Measurements from ENCODE around the gene TADA2A. TPM values are rescaled to one million over a fixed set of nuclear protein-coding genes. Genes with fewer than 3 reads are reported as not detected.
A peak's percentile ranks its signal among the peaks of the same experiment; 100 is the strongest.
"Not testable (repeated sequence)": the region's sequence is repeated elsewhere in the genome, so short reads cannot be mapped to it uniquely, and the experiment has no call there.

Gene TADA2A
- polyA plus RNA-seq, 1 donor (not counting 4 experiments of a cell fraction or from before 2014, with no cell fraction given), result 13.8 TPM

DNA sequence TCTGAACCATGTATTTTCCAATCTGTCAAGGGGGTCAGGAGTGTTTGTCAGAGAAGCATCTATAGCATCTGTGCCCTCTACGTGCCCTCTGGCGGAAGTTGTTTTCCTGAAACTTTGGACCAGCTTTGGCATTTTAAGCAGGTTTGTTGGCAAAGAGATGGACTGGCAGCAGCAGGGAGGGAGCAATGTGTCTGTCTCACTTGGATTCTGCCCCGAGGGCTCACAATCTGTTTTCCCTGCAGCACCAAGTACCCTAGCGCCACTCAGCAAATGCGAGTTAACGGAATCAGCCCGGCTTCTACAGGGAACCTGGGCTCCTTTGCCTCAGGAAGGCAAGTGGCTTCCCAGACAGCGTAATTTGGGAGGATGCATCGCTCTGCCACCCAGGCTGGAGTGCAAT lies 100.4 kb downstream of the TADA2A start:
- Histone ChIP-seq H3K9me1 (ENCODE audit: control insufficient read depth, extremely low read depth, insufficient read depth, low read length) (no peaks in the 10 kb centered on the region), H4K20me1 (ENCODE audit: control insufficient read depth, extremely low read depth, insufficient read depth, low read length) (peaks cover 30% of the 10 kb centered on the region), H3K4me3 (ENCODE audit: control insufficient read depth in 2 of 3, extremely low read depth in 1 of 3, insufficient read depth in 2 of 3, low read depth in 1 of 3, low read length in 3 of 3) (no peak overlapping the region), H3K9me3 (ENCODE audit: control insufficient read depth, low read depth, low read length) (no peaks in the 10 kb centered on the region), H3K36me3 (ENCODE audit: control insufficient read depth in 2 of 2, extremely low read depth in 1 of 2, insufficient read depth in 2 of 2, low read length in 2 of 2) (peaks cover 31 to 50% of the 10 kb centered on the region in 2 experiments), H3K9ac (ENCODE audit: control insufficient read depth, extremely low read depth, insufficient read depth, low read length) (peak overlapping the region; percentile 38), H2AFZ (ENCODE audit: control insufficient read depth, low read length) (no peak overlapping the region), H3K27ac (ENCODE audit: control insufficient read depth, insufficient read depth, low read length) (peak overlapping the region; percentile 29), H3K79me2 (ENCODE audit: control insufficient read depth, insufficient read depth, low read length) (peaks cover 92% of the 10 kb centered on the region), H3K4me2 (ENCODE audit: control insufficient read depth, extremely low read depth, insufficient read depth, low read depth, low read length) (peak overlapping the region; percentile 25), H3K27me3 (ENCODE audit: control insufficient read depth, extremely low read depth, insufficient read depth, low read length) (no peaks in the 10 kb centered on the region), H3K4me1 (ENCODE audit: control insufficient read depth, extremely low read depth, insufficient read depth, low read length) (peaks cover 10% of the 10 kb centered on the region)
- dilution Hi-C loops (cut with MboI; ENCODE audit: extremely low pct_ligation_motif_present, low sequenced_read_pairs), result no loop called here
- no peak for FAIRE-seq
- no peak for DNase-seq (ENCODE audit: low read depth, low spot score)
- TF ChIP-seq, protein P1, sequence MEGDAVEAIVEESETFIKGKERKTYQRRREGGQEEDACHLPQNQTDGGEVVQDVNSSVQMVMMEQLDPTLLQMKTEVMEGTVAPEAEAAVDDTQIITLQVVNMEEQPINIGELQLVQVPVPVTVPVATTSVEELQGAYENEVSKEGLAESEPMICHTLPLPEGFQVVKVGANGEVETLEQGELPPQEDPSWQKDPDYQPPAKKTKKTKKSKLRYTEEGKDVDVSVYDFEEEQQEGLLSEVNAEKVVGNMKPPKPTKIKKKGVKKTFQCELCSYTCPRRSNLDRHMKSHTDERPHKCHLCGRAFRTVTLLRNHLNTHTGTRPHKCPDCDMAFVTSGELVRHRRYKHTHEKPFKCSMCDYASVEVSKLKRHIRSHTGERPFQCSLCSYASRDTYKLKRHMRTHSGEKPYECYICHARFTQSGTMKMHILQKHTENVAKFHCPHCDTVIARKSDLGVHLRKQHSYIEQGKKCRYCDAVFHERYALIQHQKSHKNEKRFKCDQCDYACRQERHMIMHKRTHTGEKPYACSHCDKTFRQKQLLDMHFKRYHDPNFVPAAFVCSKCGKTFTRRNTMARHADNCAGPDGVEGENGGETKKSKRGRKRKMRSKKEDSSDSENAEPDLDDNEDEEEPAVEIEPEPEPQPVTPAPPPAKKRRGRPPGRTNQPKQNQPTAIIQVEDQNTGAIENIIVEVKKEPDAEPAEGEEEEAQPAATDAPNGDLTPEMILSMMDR (optimal IDR thresholded peaks at IDR 0.05 in 1 of 3, IDR thresholded peaks at IDR 0.05 in 1 of 3, conservative IDR thresholded peaks at IDR 0.05 in 1 of 3; ENCODE audit: extremely low read depth in 1 of 3, insufficient read depth in 2 of 3, low read length in 3 of 3), result no peak
- no peak for TF ChIP-seq EZH2 (IDR thresholded peaks at IDR 0.05; ENCODE audit: low read length)

DNA sequence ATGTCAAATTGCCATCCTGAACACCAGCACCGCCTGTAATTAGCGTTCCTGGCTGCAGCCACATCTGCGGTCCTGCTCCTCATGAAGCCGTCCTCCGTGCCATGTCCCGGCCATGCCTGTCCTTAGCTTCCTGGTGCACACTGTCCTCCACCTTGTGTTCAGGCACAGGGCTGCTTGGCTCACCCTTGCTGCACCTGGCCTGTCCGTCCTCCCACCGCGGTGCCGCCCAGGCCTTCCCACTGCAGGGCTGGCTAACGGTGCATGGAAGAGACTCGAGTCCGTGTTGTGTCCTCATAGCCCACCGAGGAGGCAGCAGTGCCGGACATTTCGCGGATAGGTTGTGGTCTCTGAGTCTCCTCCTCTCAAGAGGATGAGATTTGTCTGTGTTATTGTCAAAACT lies 103.4 kb downstream of the TADA2A start:
- H4K20me1 ChIP-seq (ENCODE audit: control insufficient read depth, extremely low read depth, insufficient read depth, low read length), result peaks cover 38% of the 10 kb centered on the region
- H3K4me3 ChIP-seq (ENCODE audit: control insufficient read depth in 2 of 3, extremely low read depth in 1 of 3, insufficient read depth in 2 of 3, low read depth in 1 of 3, low read length in 3 of 3), result no peak overlapping the region
- no peaks in the 10 kb centered on the region for H3K27me3 ChIP-seq (ENCODE audit: control insufficient read depth, extremely low read depth, insufficient read depth, low read length)
- no peak overlapping the region for H3K9ac ChIP-seq (ENCODE audit: control insufficient read depth, extremely low read depth, insufficient read depth, low read length)
- no peak overlapping the region for H3K27ac ChIP-seq (ENCODE audit: control insufficient read depth, insufficient read depth, low read length)
- peaks cover 10% of the 10 kb centered on the region for H3K4me1 ChIP-seq (ENCODE audit: control insufficient read depth, extremely low read depth, insufficient read depth, low read length)
- H3K36me3 ChIP-seq (ENCODE audit: control insufficient read depth in 2 of 2, extremely low read depth in 1 of 2, insufficient read depth in 2 of 2, low read length in 2 of 2), result peaks cover 33 to 54% of the 10 kb centered on the region in 2 experiments
- H3K9me1 ChIP-seq (ENCODE audit: control insufficient read depth, extremely low read depth, insufficient read depth, low read length), result no peaks in the 10 kb centered on the region
- H3K79me2 ChIP-seq (ENCODE audit: control insufficient read depth, insufficient read depth, low read length), result peaks cover 79% of the 10 kb centered on the region
- H3K4me2 ChIP-seq (ENCODE audit: control insufficient read depth, extremely low read depth, insufficient read depth, low read depth, low read length), result no peak overlapping the region
- H3K9me3 ChIP-seq (ENCODE audit: control insufficient read depth, low read depth, low read length), result no peaks in the 10 kb centered on the region
- no peak for TF ChIP-seq EZH2 (IDR thresholded peaks at IDR 0.05; ENCODE audit: low read length)
- TF ChIP-seq, protein P1 (optimal IDR thresholded peaks at IDR 0.05 in 1 of 3, IDR thresholded peaks at IDR 0.05 in 1 of 3, conservative IDR thresholded peaks at IDR 0.05 in 1 of 3; ENCODE audit: extremely low read depth in 1 of 3, insufficient read depth in 2 of 3, low read length in 3 of 3), result no peak
- no peak for DNase-seq (ENCODE audit: low read depth, low spot score)
- no peak for FAIRE-seq
- no peak overlapping the region for H2AFZ ChIP-seq (ENCODE audit: control insufficient read depth, low read length)
- dilution Hi-C loops (cut with MboI; ENCODE audit: extremely low pct_ligation_motif_present, low sequenced_read_pairs), result no loop called here

DNA sequence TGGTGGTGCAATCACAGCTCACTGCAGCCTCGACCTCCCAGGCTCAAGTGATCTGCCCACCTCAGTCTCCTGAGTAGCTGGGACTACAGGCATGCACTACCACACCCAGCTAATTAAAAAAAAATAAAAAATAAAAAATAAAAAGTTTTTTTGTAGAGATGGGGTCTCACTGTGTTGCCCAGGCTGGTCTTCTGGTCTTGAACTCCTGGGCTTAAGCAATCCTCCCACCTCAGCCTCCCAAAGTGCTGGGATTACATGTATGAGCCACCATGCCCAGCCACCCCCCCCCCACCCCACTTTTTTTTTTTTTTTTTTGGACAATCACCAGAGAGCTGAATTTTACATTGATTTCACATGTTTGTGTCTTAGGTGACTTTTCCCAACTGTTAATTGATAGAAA lies 105.0 kb downstream of the TADA2A start:
- H3K36me3 ChIP-seq (ENCODE audit: control insufficient read depth in 2 of 2, extremely low read depth in 1 of 2, insufficient read depth in 2 of 2, low read length in 2 of 2), result peaks cover 30 to 50% of the 10 kb centered on the region in 2 experiments
- peaks cover 63% of the 10 kb centered on the region for H3K79me2 ChIP-seq (ENCODE audit: control insufficient read depth, insufficient read depth, low read length)
- H3K4me1 ChIP-seq (ENCODE audit: control insufficient read depth, extremely low read depth, insufficient read depth, low read length), result peaks cover 11% of the 10 kb centered on the region

More for the DNA sequence above, 105.0 kb downstream of the TADA2A start:
- H3K4me3 ChIP-seq (ENCODE audit: control insufficient read depth in 2 of 3, extremely low read depth in 1 of 3, insufficient read depth in 2 of 3, low read depth in 1 of 3, low read length in 3 of 3); FAIRE-seq; DNase-seq (ENCODE audit: low read depth, low spot score); H2AFZ ChIP-seq (ENCODE audit: control insufficient read depth, low read length); H3K9ac ChIP-seq (ENCODE audit: control insufficient read depth, extremely low read depth, insufficient read depth, low read length); H3K9me1 ChIP-seq (ENCODE audit: control insufficient read depth, extremely low read depth, insufficient read depth, low read length); H3K9me3 ChIP-seq (ENCODE audit: control insufficient read depth, low read depth, low read length); H3K27ac ChIP-seq (ENCODE audit: control insufficient read depth, insufficient read depth, low read length); H3K4me2 ChIP-seq (ENCODE audit: control insufficient read depth, extremely low read depth, insufficient read depth, low read depth, low read length); H3K27me3 ChIP-seq (ENCODE audit: control insufficient read depth, extremely low read depth, insufficient read depth, low read length); dilution Hi-C loops (cut with MboI; ENCODE audit: extremely low pct_ligation_motif_present, low sequenced_read_pairs): not testable (repeated sequence)
- H4K20me1 ChIP-seq (ENCODE audit: control insufficient read depth, extremely low read depth, insufficient read depth, low read length), result peaks cover 28% of the 10 kb centered on the region

Measured in keratinocyte (primary cell).